Measurements from ENCODE around the gene ZSWIM3. TPM values are rescaled to one million over a fixed set of nuclear protein-coding genes. Genes with fewer than 3 reads are reported as not detected.

The ZSWIM3 gene
- total RNA-seq, 1 experiment from 2014 or later, result 6.4 TPM

- Mint-ChIP-seq H3K4me3 (ENCODE audit: unreplicated experiment) (peak within 1 kb of the TSS; percentile 95), H3K27ac (ENCODE audit: unreplicated experiment) (peak within 1 kb of the TSS; percentile 95), H3K27me3 (ENCODE audit: insufficient read depth, unreplicated experiment) (no peaks in the 10 kb centered on the region), H3K4me1 (ENCODE audit: low read depth, unreplicated experiment) (peaks cover 36% of the 10 kb centered on the region), H3K36me3 (ENCODE audit: insufficient read depth, unreplicated experiment) (peaks cover 62% of the 10 kb centered on the region), H3K9me3 (ENCODE audit: unreplicated experiment) (no peaks in the 10 kb centered on the region)
- BruUV-seq (replicated peaks), result TSS peak; percentile 32
- Histone ChIP-seq H3K36me3 (ENCODE audit: control insufficient read depth, insufficient read depth, low read length) (peaks cover 12% of the 10 kb centered on the region), H3K27me3 (replicated peaks; ENCODE audit: control insufficient read depth, insufficient read depth, low read length) (no peaks in the 10 kb centered on the region), H3K9me3 (no peaks in the 10 kb centered on the region), H3K4me3 (ENCODE audit: low read depth, low read length) (peak within 1 kb of the TSS; percentile 94), H3K4me1 (peaks cover 8% of the 10 kb centered on the region)
- intact Hi-C loops (cut with micrococcal nuclease; ENCODE audit: unreplicated experiment), result loop anchor here (1.0 to 5.0 kb wide), 6 partner anchors 10 to 92 kb away; partner anchors contain the start of genes ACOT8, UBE2C, ZSWIM1 and ZSWIM3
- CTCF ChIA-PET, result interaction anchor here (0.8 to 4.3 kb wide), 17 partner anchors 10 to 120 kb away, joined by 3 to 49 read pairs (median 4); partner anchors contain the start of genes ACOT8, PCIF1, PLTP and ZSWIM1
- peak; percentile 10 to 34 for TF ChIP-seq CTCF (IDR thresholded peaks at IDR 0.05; ENCODE audit: insufficient read depth in 1 of 2, low read depth in 1 of 2, low read length in 1 of 2, severe bottlenecking in 1 of 2, unreplicated experiment in 1 of 2)
- peak; percentile 99 for DNase-seq
- POLR2A ChIA-PET, result interaction anchor here (0.5 to 3.2 kb wide), 7 partner anchors 10 to 58 kb away, joined by 3 to 53 read pairs (median 4); partner anchors contain the start of genes PCIF1, SNX21 and ZSWIM1
Measured at GRCh38 chr20:45890985-45891983, 33.9 kb downstream of the ZSWIM3 start, which contains the start of the genes CTSA and NEURL2. CTSA (plus strand) TSS chr20:45891335; CDS start chr20:45891569, 234 bp downstream. NEURL2 (minus strand) TSS chr20:45891208; CDS start chr20:45890991, 217 bp downstream.

DNA sequence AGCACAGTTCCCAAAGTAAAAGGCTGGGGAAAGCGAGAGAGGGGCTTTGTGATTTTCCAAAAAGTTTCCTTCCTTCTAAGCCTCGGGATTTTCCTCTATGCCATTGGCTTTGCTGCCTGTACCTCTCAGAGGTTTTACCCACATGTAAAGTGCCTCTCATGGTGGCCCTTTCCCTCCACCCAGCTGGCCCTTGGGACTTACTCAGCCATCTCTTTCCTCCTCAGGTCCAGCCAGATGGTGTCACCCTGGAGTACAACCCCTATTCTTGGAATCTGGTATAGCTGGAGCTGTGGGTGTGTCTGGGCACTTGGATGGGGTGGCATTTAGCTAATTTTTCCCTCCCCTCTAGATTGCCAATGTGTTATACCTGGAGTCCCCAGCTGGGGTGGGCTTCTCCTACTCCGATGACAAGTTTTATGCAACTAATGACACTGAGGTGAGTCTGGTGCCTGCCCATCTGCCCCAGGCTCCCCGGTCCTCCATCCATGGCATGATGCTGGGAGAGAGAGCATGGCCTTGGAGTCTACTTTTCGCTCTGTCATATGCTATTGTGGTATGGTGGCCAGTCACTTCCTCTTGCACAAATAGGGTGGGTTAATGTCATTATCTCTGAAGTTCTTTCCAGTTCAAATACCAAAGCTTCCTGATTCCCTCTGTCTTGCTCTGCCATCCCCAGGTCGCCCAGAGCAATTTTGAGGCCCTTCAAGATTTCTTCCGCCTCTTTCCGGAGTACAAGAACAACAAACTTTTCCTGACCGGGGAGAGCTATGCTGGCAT, 34.8 kb downstream of the ZSWIM3 start:
- DNase-seq, result peak in 1 of 2 experiments; percentile 47

More for the DNA sequence above, 34.8 kb downstream of the ZSWIM3 start:
- Histone ChIP-seq H3K4me3 (ENCODE audit: low read depth, low read length) (peak overlapping the region; percentile 94), H3K9me3 (no peaks in the 10 kb centered on the region), H3K4me1 (peaks cover 8% of the 10 kb centered on the region), H3K36me3 (ENCODE audit: control insufficient read depth, insufficient read depth, low read length) (peaks cover 12% of the 10 kb centered on the region), H3K27me3 (replicated peaks; ENCODE audit: control insufficient read depth, insufficient read depth, low read length) (no peaks in the 10 kb centered on the region)
- Mint-ChIP-seq H3K4me1 (ENCODE audit: low read depth, unreplicated experiment) (peaks cover 36% of the 10 kb centered on the region), H3K9me3 (ENCODE audit: unreplicated experiment) (no peaks in the 10 kb centered on the region), H3K4me3 (ENCODE audit: unreplicated experiment) (peak overlapping the region; percentile 95), H3K27ac (ENCODE audit: unreplicated experiment) (peak overlapping the region; percentile 95), H3K27me3 (ENCODE audit: insufficient read depth, unreplicated experiment) (no peaks in the 10 kb centered on the region), H3K36me3 (ENCODE audit: insufficient read depth, unreplicated experiment) (peaks cover 68% of the 10 kb centered on the region)
- ChIA-PET POLR2A (interaction anchor here (3.1 to 3.2 kb wide), 2 partner anchors 11 to 42 kb away, joined by 34 to 53 read pairs; partner anchors contain the start of genes PCIF1 and ZSWIM1), CTCF (interaction anchor here (1.0 to 4.3 kb wide), 7 partner anchors 11 to 93 kb away, joined by 3 to 49 read pairs (median 5); partner anchors contain the start of genes PCIF1 and ZSWIM1)
- intact Hi-C loops (cut with micrococcal nuclease; ENCODE audit: unreplicated experiment), result loop anchor here (5.0 kb wide), 1 partner anchor 80 kb away; the partner anchor contains the start of gene UBE2C
- BruUV-seq (replicated peaks), result no TSS peak
- TF ChIP-seq CTCF (IDR thresholded peaks at IDR 0.05; ENCODE audit: insufficient read depth in 1 of 2, low read depth in 1 of 2, low read length in 1 of 2, severe bottlenecking in 1 of 2, unreplicated experiment in 1 of 2), result peak in 1 of 2 experiments; percentile 21
